HepG2 (cell line): ENCODE results near the gene RAB24. TPM values are rescaled to one million over a fixed set of nuclear protein-coding genes. Genes with fewer than 3 reads are reported as not detected.
A peak's percentile ranks its signal among the peaks of the same experiment; 100 is the strongest.

Experiments used
- CHCHD3 ChIP-seq: sonication (generic); formaldehyde crosslinking; IDR thresholded peaks from 2 replicates; pipeline ENCODE4 v1.8.0; 2022; ENCODE audit warnings: mild to moderate bottlenecking, missing genetic modification reagents, moderate library complexity
- HES4 ChIP-seq: sonication (generic); formaldehyde crosslinking; IDR thresholded peaks from 2 replicates; pipeline ENCODE4 v1.9.0; 2021; ENCODE audit warnings: mild to moderate bottlenecking, missing genetic modification reagents, borderline replicate concordance
- RNF2 ChIP-seq: fragments of 450-650 bp; conservative IDR thresholded peaks from 2 replicates; pipeline ENCODE4 v1.6.1; 2016; ENCODE audit warnings: low read depth
- SNRNP70 ChIP-seq: fragments of 200-400 bp; formaldehyde crosslinking; IDR thresholded peaks from 2 replicates; pipeline ENCODE4 v1.6.1; 2017; ENCODE audit warnings: mild to moderate bottlenecking, low read depth, low read length, moderate library complexity
- ZFP36 ChIP-seq: fragments of 150-350 bp; IDR thresholded peaks from 2 replicates; pipeline ENCODE4 v1.6.1; 2018; ENCODE audit warnings: borderline replicate concordance, low read length, low read depth; ENCODE audit not compliant: partially characterized antibody
- ZNF253 ChIP-seq: sonication (generic); formaldehyde crosslinking; IDR thresholded peaks from 2 replicates; pipeline ENCODE4 v1.8.0; 2022; ENCODE audit warnings: mild to moderate bottlenecking, missing genetic modification reagents, borderline replicate concordance
- ZNF567 ChIP-seq: sonication (generic); formaldehyde crosslinking; IDR thresholded peaks from 2 replicates; pipeline ENCODE4 v1.8.1; 2023; ENCODE audit warnings: mild to moderate bottlenecking, missing genetic modification reagents, borderline replicate concordance
- ZNF572 ChIP-seq: sonication (generic); formaldehyde crosslinking; IDR thresholded peaks from 2 replicates; pipeline ENCODE4 v1.5.1; 2020; ENCODE audit warnings: mild to moderate bottlenecking, missing genetic modification reagents
- polyA plus RNA-seq, 8 experiments: library from polyadenylated mRNA; depleted of rRNA in 3 of 8; stranded (reverse) in 7 of 8; unstranded in 1 of 8; fragments of >200 nt; fragmentation: Illumina TruSeq in 4 of 8; extraction: Trizol in 4 of 8; gene quantifications; 2 replicates each; pipeline versions ENCODE4 v1.2.1 to v1.2.3, GENCODE V29; 2011 to 2016; ENCODE audit warnings: low read depth in 4 of 8, missing spikeins in 1 of 8, mixed read lengths in 1 of 8; ENCODE audit not compliant: insufficient read depth in 1 of 8
- total RNA-seq, 5 experiments: library from RNA; depleted of rRNA; stranded (reverse); fragments of >200 nt; fragmentation: Illumina TruSeq; extraction: Trizol; gene quantifications; 2 replicates each; pipeline ENCODE4 v1.2.3, GENCODE V29; 2016; ENCODE audit warnings: low read depth in 1 of 5
- TF ChIP-seq, protein P1 (sequence below): sonication (generic); formaldehyde crosslinking; IDR thresholded peaks from 2 replicates; pipeline ENCODE4 v1.4.0; 2020; ENCODE audit warnings: missing genetic modification reagents; ENCODE audit errors: not compliant biosample characterization
- TF ChIP-seq, protein P2 (sequence below): sonication (generic); formaldehyde crosslinking; IDR thresholded peaks from 2 replicates; pipeline ENCODE4 v1.4.0; 2020; ENCODE audit warnings: low read depth, mild to moderate bottlenecking, missing genetic modification reagents
- TF ChIP-seq, protein P3 (sequence below): sonication (generic); formaldehyde crosslinking; IDR thresholded peaks from 2 replicates; pipeline ENCODE4 v1.8.0; 2022; ENCODE audit warnings: mild to moderate bottlenecking, missing genetic modification reagents, moderate library complexity
- TF ChIP-seq, protein P4 (sequence below): IDR thresholded peaks from 2 replicates; pipeline ENCODE4 v1.6.1; 2016; ENCODE audit warnings: low read depth, missing genetic modification reagents, missing compliant biosample characterization
- TF ChIP-seq, protein P5 (sequence below): sonication (generic); formaldehyde crosslinking; IDR thresholded peaks from 2 replicates; pipeline ENCODE4 v1.4.0; 2020; ENCODE audit warnings: missing genetic modification reagents

RAB24 gene
- total and polyA plus RNA-seq, 2 of the 13 experiments (the other 11 are each of a cell fraction or from before 2014, with no cell fraction given): 22.9 to 63.7 TPM

DNA sequence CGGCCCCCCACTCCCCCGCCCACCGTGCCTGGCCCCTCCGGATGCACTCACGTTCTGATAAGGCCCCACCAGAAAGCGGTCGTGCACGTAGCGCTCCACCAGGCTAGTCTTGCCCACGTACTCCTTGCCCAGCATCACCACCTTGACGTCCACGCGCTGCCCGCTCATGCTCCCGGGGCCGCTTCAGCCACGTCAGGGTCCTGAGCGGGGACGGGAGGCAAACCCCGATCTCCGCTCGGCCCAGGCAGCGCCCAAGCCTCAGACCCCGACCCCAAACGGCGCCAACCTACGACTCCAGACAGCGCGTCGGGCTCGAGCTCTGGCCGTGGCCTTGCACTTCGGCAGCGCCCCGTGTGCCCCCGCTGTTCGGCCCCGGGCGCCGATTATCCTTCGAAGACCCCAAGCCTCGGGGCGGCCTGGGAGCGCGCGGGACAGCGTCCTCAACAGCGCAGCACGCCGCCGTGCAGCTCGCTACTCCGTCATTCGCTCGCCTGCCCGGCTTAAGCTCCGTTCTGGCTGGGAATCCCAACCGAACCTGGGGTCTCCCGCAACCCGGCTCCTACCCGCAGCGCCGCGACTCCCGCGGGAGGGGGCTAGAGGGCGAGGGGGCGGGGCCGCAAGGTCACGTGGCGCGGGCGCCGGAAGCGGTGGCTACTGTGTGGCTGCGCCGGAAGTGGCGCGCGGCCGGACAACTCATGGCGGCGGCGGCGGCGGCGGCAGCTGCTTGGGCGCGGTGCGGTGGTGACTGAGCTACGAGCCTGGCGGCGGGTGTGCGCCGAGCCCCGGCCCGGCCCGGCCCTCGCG lies at the start of gene RAB24, which contains the start of gene PRELID1 (continued):
- TF ChIP-seq SNRNP70 (no peak), ZNF253 (CRISPR knock-in tag) (no peak; the same call in 1 of the 2 replicates), RNF2 (peak; percentile 86), HES4 (peak; percentile 69), CHCHD3 (CRISPR knock-in tag) (no peak), ZNF572 (CRISPR knock-in tag) (no peak), ZNF567 (peak; percentile 90), ZFP36 (no peak)
- TF ChIP-seq, protein P1, sequence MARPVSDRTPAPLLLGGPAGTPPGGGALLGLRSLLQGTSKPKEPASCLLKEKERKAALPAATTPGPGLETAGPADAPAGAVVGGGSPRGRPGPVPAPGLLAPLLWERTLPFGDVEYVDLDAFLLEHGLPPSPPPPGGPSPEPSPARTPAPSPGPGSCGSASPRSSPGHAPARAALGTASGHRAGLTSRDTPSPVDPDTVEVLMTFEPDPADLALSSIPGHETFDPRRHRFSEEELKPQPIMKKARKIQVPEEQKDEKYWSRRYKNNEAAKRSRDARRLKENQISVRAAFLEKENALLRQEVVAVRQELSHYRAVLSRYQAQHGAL (CRISPR knock-in tag): no peak
- TF ChIP-seq, protein P2, sequence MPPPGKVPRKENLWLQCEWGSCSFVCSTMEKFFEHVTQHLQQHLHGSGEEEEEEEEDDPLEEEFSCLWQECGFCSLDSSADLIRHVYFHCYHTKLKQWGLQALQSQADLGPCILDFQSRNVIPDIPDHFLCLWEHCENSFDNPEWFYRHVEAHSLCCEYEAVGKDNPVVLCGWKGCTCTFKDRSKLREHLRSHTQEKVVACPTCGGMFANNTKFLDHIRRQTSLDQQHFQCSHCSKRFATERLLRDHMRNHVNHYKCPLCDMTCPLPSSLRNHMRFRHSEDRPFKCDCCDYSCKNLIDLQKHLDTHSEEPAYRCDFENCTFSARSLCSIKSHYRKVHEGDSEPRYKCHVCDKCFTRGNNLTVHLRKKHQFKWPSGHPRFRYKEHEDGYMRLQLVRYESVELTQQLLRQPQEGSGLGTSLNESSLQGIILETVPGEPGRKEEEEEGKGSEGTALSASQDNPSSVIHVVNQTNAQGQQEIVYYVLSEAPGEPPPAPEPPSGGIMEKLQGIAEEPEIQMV: 0 out of 2 replicates have a peak, but pooled peaks have one; percentile 42
- TF ChIP-seq, protein P3, sequence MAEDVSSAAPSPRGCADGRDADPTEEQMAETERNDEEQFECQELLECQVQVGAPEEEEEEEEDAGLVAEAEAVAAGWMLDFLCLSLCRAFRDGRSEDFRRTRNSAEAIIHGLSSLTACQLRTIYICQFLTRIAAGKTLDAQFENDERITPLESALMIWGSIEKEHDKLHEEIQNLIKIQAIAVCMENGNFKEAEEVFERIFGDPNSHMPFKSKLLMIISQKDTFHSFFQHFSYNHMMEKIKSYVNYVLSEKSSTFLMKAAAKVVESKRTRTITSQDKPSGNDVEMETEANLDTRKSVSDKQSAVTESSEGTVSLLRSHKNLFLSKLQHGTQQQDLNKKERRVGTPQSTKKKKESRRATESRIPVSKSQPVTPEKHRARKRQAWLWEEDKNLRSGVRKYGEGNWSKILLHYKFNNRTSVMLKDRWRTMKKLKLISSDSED: 0 out of 2 replicates have a peak, but pooled peaks have one; percentile 30
- TF ChIP-seq, protein P4, sequence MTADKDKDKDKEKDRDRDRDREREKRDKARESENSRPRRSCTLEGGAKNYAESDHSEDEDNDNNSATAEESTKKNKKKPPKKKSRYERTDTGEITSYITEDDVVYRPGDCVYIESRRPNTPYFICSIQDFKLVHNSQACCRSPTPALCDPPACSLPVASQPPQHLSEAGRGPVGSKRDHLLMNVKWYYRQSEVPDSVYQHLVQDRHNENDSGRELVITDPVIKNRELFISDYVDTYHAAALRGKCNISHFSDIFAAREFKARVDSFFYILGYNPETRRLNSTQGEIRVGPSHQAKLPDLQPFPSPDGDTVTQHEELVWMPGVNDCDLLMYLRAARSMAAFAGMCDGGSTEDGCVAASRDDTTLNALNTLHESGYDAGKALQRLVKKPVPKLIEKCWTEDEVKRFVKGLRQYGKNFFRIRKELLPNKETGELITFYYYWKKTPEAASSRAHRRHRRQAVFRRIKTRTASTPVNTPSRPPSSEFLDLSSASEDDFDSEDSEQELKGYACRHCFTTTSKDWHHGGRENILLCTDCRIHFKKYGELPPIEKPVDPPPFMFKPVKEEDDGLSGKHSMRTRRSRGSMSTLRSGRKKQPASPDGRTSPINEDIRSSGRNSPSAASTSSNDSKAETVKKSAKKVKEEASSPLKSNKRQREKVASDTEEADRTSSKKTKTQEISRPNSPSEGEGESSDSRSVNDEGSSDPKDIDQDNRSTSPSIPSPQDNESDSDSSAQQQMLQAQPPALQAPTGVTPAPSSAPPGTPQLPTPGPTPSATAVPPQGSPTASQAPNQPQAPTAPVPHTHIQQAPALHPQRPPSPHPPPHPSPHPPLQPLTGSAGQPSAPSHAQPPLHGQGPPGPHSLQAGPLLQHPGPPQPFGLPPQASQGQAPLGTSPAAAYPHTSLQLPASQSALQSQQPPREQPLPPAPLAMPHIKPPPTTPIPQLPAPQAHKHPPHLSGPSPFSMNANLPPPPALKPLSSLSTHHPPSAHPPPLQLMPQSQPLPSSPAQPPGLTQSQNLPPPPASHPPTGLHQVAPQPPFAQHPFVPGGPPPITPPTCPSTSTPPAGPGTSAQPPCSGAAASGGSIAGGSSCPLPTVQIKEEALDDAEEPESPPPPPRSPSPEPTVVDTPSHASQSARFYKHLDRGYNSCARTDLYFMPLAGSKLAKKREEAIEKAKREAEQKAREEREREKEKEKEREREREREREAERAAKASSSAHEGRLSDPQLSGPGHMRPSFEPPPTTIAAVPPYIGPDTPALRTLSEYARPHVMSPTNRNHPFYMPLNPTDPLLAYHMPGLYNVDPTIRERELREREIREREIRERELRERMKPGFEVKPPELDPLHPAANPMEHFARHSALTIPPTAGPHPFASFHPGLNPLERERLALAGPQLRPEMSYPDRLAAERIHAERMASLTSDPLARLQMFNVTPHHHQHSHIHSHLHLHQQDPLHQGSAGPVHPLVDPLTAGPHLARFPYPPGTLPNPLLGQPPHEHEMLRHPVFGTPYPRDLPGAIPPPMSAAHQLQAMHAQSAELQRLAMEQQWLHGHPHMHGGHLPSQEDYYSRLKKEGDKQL (CRISPR knock-in tag): no peak
- TF ChIP-seq, protein P5, sequence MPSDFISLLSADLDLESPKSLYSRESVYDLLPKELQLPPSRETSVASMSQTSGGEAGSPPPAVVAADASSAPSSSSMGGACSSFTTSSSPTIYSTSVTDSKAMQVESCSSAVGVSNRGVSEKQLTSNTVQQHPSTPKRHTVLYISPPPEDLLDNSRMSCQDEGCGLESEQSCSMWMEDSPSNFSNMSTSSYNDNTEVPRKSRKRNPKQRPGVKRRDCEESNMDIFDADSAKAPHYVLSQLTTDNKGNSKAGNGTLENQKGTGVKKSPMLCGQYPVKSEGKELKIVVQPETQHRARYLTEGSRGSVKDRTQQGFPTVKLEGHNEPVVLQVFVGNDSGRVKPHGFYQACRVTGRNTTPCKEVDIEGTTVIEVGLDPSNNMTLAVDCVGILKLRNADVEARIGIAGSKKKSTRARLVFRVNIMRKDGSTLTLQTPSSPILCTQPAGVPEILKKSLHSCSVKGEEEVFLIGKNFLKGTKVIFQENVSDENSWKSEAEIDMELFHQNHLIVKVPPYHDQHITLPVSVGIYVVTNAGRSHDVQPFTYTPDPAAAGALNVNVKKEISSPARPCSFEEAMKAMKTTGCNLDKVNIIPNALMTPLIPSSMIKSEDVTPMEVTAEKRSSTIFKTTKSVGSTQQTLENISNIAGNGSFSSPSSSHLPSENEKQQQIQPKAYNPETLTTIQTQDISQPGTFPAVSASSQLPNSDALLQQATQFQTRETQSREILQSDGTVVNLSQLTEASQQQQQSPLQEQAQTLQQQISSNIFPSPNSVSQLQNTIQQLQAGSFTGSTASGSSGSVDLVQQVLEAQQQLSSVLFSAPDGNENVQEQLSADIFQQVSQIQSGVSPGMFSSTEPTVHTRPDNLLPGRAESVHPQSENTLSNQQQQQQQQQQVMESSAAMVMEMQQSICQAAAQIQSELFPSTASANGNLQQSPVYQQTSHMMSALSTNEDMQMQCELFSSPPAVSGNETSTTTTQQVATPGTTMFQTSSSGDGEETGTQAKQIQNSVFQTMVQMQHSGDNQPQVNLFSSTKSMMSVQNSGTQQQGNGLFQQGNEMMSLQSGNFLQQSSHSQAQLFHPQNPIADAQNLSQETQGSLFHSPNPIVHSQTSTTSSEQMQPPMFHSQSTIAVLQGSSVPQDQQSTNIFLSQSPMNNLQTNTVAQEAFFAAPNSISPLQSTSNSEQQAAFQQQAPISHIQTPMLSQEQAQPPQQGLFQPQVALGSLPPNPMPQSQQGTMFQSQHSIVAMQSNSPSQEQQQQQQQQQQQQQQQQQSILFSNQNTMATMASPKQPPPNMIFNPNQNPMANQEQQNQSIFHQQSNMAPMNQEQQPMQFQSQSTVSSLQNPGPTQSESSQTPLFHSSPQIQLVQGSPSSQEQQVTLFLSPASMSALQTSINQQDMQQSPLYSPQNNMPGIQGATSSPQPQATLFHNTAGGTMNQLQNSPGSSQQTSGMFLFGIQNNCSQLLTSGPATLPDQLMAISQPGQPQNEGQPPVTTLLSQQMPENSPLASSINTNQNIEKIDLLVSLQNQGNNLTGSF: peak; percentile 52; the same call in 1 of the 2 replicates
